H7 (cell line): Measurements from ENCODE around the gene CLDND1. TPM values are rescaled to one million over a fixed set of nuclear protein-coding genes. Genes with fewer than 3 reads are reported as not detected.
A peak's percentile ranks its signal among the peaks of the same experiment; 100 is the strongest.

Experiments
- DNase-seq: peaks from one replicate; pipeline ENCODE4 v3.0.0; 2012
- H3K27me3 ChIP-seq: 2 replicates; pipeline ENCODE4 v1.6.0; 2011; ENCODE audit warnings: mild to moderate bottlenecking, low read length; ENCODE audit not compliant: control insufficient read depth, insufficient read depth
- H3K36me3 ChIP-seq: replicated peaks from 2 replicates; pipeline ENCODE4 v1.5.1; 2011; ENCODE audit warnings: low read length; ENCODE audit not compliant: control insufficient read depth, insufficient read depth
- H3K4me3 ChIP-seq: 2 replicates; pipeline ENCODE4 v1.5.1; 2011; ENCODE audit warnings: low read depth, mild to moderate bottlenecking, control low read depth, low read length, moderate library complexity; ENCODE audit not compliant: insufficient read depth
- total RNA-seq: library from RNA; depleted of rRNA; stranded (reverse); fragments of >200 nt; shearing (Covaris generic); gene quantifications from 2 replicates; pipeline ENCODE4 v1.2.3, GENCODE V29; 2014

The CLDND1 gene
- total RNA-seq, 1 experiment from 2014 or later = 58.1 TPM

GRCh38 chr3:98536456-98537017 lies 13.8 kb upstream of the CLDND1 start:
- no peaks in the 10 kb centered on the region for H3K27me3 ChIP-seq
- no peak for DNase-seq
- no peaks in the 10 kb centered on the region for H3K36me3 ChIP-seq
- no peak overlapping the region for H3K4me3 ChIP-seq

GRCh38 chr3:98534734-98535133 lies 12.0 kb upstream of the CLDND1 start:
- no peak overlapping the region for H3K4me3 ChIP-seq
- no peaks in the 10 kb centered on the region for H3K27me3 ChIP-seq

GRCh38 chr3:98534168-98534567 lies 11.5 kb upstream of the CLDND1 start:
- Histone ChIP-seq H3K27me3 (no peaks in the 10 kb centered on the region), H3K36me3 (no peaks in the 10 kb centered on the region), H3K4me3 (no peak overlapping the region)
- no peak for DNase-seq

More at GRCh38 chr3:98534734-98535133, 12.0 kb upstream of the CLDND1 start:
- DNase-seq = no peak
- no peaks in the 10 kb centered on the region for H3K36me3 ChIP-seq

DNA sequence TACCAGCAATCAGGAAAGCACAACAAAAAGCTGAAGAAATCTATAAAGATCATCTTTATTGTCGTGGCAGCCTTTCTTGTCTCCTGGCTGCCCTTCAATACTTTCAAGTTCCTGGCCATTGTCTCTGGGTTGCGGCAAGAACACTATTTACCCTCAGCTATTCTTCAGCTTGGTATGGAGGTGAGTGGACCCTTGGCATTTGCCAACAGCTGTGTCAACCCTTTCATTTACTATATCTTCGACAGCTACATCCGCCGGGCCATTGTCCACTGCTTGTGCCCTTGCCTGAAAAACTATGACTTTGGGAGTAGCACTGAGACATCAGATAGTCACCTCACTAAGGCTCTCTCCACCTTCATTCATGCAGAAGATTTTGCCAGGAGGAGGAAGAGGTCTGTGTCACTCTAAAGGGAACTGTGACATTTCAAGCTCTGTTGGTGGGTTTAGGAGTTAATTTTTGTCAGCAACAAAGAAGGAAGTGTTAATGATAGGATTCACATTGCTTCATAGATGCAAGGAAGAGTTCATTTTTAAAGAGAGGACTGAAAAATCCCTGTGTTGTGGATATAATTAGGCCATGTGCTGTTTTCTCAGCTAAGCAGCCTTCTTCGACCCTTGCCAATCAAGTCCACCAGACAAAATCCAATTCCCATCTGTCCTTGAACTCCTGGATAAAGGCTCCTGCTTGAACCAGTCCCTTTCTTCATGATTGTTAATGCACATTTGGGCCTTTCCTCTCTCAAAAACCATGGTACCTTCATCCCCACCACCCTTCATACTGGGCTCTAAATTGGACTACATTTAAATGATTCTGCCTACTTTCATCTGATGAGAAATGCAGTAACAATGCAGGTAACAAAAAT lies 10.2 kb upstream of the CLDND1 start:
- Histone ChIP-seq H3K4me3 (no peak overlapping the region), H3K36me3 (no peaks in the 10 kb centered on the region), H3K27me3 (no peaks in the 10 kb centered on the region)
- DNase-seq = no peak

GRCh38 chr3:98532275-98532637 lies 9.6 kb upstream of the CLDND1 start:
- Histone ChIP-seq H3K27me3 (no peaks in the 10 kb centered on the region), H3K36me3 (no peaks in the 10 kb centered on the region), H3K4me3 (no peak overlapping the region)
- DNase-seq = no peak

DNA sequence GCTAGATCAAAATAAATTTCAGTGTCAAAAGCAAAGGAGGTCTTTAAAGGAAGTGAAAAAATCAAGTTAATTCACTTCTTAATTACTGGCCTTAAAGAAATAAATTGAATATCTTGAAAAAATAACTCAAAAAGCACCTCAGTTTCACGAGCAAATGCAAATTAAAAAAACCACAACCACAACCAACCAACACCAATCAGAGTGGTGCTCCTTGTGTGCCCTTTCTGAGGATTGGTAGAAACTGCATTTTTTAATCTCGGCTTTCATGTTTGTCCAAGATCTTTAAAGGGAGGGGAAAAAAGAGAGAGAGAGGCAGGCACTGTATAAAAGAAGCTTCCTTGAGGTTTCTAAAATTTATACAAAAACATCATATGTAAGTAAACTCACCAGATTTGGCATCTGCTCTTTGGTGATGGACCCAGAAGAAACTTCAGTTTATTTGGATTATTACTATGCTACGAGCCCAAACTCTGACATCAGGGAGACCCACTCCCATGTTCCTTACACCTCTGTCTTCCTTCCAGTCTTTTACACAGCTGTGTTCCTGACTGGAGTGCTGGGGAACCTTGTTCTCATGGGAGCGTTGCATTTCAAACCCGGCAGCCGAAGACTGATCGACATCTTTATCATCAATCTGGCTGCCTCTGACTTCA lies 9.0 kb upstream of the CLDND1 start, which contains the start of gene GPR15:
Gene GPR15 (plus strand): TSS at position 357 of the 653 bp plus-strand sequence. CDS start 56 bp downstream, at position 413.
- no peaks in the 10 kb centered on the region for H3K27me3 ChIP-seq
- DNase-seq = no peak
- H3K36me3 ChIP-seq = no peaks in the 10 kb centered on the region
- H3K4me3 ChIP-seq = no peak within 1 kb of the TSS

DNA sequence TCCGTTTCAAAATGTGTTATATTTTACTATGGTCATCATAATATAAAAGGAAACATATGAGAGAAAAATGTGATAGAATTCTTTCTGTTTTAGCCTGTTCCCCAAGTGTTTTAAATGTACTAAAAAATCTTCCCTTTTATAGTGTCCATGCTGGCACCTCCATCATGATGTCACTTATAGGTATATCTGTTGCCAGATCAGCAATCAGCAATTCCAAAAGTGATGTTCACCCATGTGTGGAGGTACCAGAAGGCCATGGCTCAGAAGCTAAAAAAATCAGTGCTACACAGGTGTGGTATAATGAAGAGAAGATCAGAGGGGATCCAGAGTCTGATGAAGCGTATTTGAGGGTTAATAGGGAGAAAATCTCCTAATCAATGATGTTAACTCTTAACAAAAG lies 8.0 kb upstream of the CLDND1 start:
- Histone ChIP-seq H3K27me3 (no peaks in the 10 kb centered on the region), H3K36me3 (no peaks in the 10 kb centered on the region), H3K4me3 (no peak overlapping the region)
- no peak for DNase-seq

DNA sequence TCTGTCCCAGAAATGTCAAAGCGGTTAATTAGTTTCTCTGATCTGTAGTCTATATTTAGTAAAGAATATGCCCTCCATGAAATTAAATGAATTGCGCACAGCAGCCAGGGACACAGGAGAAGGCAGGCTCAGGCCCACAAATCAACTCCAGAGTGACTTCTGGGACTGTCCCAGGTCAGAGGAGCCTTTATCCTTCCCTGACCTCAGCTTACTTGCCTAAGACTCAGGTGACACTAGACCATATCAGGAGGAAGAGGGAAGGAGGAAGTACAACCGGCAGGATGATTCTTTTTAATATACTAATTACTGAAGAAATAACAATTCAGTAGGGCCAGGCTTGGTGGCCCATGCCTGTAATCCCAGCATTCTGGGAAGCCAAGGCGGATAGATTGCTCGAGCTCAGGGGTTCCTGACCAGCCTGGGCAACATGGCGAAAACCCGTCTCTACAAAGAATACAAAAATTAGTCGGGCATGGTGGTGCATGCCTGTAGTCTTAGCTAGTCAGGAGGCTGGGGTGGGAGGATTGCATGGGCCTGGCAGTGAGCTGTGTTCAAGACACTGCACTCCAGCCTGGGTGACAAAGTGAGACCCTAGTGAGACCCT lies 7.3 kb upstream of the CLDND1 start:
- no peaks in the 10 kb centered on the region for H3K36me3 ChIP-seq
- no peak overlapping the region for H3K4me3 ChIP-seq
- no peak for DNase-seq
- no peaks in the 10 kb centered on the region for H3K27me3 ChIP-seq

GRCh38 chr3:98528474-98529346 lies 6.0 kb upstream of the CLDND1 start:
- no peak for DNase-seq
- Histone ChIP-seq H3K4me3 (no peak overlapping the region), H3K27me3 (no peaks in the 10 kb centered on the region), H3K36me3 (no peaks in the 10 kb centered on the region)

DNA sequence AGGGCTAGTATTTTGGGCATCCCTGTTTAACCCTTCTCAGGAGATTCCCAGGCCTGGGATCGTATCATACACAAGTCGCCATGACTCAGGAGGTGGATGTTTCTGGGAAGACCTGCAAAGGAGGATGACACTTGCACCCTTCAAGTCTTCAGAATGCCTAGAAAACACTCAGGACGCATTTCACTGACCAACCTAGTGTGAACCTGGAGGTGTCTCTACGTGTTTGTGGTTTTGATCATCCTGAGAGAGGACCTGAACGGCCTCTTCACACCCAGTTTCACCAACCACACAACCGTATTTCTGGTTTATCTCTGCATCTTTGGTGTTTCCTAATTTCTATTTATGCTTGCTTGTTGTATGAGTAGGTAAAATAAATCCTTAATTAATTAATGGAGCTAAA lies 2.8 kb upstream of the CLDND1 start:
- Histone ChIP-seq H3K27me3 (no peaks in the 10 kb centered on the region), H3K36me3 (peaks cover 5% of the 10 kb centered on the region), H3K4me3 (no peak overlapping the region)
- no peak for DNase-seq

- H3K4me3 ChIP-seq = peak overlapping the region; percentile 78
- H3K36me3 ChIP-seq = peaks cover 8% of the 10 kb centered on the region
- peak; percentile 22 for DNase-seq
- H3K27me3 ChIP-seq = no peaks in the 10 kb centered on the region
Measured at GRCh38 chr3:98521897-98522543, 682 bp downstream of the CLDND1 start.

DNA sequence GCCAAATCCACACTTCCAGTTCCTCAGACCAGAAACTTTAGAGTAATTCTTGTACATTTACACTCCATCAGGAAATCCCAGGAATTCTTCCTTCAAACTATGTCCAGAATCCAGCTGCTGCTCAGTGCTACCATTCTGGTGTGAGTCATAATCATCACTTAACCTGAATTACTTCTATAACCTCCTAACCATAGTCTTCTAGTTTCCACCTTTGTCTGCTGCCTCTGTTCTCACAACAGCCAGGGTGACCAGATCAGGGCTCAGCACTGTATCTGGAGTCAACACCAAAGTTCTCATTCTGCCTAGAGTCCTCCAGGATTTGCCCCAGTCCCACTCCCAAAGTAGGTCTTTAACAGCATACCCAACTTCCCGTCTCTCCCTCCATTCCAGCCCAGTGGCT lies 3.4 kb downstream of the CLDND1 start:
- Histone ChIP-seq H3K27me3 (no peaks in the 10 kb centered on the region), H3K4me3 (no peak overlapping the region), H3K36me3 (peaks cover 11% of the 10 kb centered on the region)
- DNase-seq = no peak

DNA sequence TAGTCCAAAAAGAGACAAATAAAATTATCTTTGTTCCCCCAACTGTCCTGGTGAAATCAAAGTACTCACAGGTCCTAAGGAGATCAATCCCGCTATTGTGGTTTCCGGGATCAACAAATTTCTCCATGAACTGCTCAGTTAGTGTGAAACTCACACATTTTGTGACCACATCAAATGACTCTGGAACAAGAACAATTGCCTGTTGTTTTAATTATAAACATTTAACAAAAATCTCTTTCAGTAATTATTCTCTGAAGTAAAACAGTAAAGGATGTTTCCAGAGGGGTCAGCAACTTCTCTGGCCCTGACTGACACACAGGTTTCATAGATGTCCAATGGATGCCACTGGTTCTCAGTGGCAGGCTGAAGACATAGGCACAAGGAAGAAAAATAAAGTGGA lies 3.9 kb downstream of the CLDND1 start:
- DNase-seq = no peak
- no peak overlapping the region for H3K4me3 ChIP-seq
- no peaks in the 10 kb centered on the region for H3K27me3 ChIP-seq
- peaks cover 11% of the 10 kb centered on the region for H3K36me3 ChIP-seq
